HCEC 1CT (cell line): Measurements from ENCODE around the gene PRKAR1B.
"Not testable (repeated sequence)": the region's sequence is repeated elsewhere in the genome, so short reads cannot be mapped to it uniquely, and the experiment has no call there.

Source experiments
- DNase-seq: peaks from one replicate; pipeline ENCODE4 v3.0.0-alpha.2; 2017

Gene PRKAR1B

DNA sequence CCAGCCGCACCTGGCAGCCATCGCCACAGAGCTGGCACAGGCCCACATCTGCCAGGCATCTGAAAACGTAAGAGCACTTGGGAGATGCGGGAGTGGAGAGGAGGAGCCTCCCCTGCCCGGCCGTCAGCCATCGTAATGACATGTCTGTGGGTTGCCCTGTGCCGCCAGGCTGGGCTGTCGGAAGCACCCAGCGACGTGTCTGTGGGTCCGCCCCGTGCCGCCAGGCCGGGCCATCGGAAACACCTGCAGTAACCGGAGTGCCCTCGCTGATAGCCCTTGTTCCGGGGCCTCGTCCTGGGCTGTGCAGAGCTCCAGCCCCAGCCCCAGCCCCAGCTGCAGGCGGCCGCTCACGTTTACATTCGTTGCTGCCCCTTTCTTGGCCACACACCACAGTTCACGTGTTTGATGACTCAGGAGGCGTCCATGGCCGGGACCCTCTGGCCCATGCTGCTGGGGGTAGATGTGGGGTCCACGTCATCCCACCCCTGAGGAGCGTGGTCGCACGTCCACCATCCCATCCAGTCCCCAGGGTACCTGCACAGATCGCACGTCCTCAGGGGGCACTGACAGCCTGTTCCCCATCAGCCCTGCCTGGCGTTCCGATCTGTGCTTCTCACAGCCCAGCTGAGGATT, 30.0 kb upstream of the PRKAR1B start:
- DNase-seq = no peak

DNA sequence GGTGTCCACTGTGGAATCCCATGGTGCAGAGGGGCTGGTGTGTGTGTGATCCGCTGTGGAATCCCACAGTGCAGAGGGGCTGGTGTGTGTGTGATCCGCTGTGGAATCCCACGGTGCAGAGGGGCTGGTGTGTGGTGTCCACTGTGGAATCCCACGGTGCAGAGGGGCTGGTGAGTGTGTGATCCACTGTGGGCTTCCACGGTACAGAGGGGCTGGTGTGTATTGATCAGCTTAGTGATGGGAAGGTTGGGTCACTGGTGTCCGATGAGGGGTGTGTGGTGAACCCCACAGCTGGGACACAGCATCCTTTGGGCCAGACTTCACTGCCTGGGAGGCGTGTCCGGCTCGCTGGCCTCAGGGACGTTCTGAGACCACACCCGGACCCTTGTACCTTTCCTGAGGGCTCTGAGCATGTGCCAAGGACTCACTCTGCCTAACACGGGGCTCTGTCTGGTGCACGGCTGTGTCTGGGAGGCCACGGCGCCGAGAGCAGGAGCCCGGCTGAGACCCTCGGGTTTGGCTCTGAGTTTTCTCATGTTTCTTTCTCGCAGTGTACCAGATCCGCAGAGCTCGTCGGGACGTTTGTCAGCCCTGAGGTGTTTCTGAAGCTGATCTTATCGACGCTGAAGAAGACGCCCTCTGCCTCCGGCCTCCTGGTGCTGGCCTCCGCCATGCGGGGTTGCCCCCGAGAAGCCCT, 29.3 kb upstream of the PRKAR1B start:
- DNase-seq = no peak

DNA sequence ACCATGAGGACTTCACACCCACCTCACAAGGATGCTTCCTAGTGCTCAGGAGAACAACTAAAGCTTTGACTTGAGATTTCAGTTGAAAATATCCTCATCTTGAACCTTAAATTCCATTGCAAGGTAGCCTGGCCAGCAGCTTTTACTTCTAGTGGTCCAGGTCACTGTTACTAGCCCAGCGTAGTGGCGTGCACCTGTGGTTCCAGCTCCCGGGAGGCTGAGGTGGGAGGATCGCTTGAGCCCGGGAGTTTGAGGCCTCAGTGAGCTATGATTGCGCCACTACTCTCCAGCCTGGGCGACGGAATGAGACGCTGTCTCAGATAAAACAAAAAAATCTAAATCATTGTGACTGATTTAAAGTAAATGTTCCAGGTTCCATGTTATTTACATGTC, 28.3 kb upstream of the PRKAR1B start:
- DNase-seq = no peak

DNA sequence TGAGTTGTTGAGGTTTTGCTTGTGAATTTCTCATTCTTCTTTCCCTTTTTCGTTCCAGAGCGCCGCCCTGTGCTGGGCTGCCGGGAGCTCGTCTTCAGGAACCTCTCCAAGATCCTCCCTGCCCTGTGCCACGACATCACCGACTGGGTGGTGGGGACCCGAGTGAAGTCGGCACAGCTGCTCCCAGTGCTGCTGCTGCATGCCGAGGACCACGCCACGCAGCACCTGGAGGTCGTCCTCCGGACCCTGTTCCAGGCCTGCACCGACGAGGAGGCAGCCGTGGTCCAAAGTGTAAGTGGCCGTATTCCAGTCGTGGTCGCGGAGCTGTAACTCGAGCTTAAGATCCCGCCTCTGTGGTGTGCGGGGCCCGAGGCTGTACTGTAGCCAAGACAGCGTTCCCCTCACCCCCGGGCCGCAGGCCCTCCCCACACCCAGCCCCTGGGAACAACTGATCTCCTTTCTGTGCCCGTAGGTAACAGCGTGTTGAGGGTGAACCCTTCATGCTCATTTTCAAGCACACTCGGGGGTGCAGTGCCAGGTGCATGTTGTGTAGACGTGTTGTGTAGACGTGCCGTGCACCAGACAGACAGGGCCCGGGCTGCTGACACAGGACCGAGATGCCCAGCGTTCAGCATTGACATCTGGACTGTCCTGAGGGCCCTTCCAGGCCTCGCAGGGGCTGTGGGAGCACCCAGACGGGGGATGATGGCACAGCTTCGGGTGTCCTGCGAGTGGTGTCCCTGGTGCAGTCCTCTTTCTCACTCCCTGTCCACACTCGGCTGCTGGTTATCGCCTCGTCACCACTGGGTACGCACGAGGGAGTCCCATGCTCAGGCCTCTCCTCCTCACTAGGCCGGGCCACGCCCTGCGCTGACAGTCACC, 27.7 kb upstream of the PRKAR1B start:
- DNase-seq = no peak

DNA sequence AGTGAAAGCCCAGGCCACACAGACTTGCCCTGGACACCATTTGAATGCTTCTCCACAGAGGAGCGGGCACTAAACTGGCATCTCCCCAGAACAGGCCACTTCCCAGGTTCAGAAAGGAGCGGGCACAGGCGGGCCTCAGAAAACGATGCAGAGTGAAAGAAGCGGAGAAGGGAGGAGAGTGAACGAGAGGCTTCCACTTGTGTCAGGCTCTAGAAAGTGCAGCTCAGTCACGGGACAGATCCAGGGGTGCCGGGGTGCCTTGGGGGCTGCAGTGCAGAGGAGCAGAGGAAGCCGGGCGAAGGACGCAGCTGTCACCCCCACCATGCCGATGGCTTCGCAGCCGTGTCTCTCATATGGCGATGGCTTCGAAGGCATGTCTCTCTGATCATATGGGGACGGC, 26.1 kb upstream of the PRKAR1B start:
- no peak for DNase-seq

DNA sequence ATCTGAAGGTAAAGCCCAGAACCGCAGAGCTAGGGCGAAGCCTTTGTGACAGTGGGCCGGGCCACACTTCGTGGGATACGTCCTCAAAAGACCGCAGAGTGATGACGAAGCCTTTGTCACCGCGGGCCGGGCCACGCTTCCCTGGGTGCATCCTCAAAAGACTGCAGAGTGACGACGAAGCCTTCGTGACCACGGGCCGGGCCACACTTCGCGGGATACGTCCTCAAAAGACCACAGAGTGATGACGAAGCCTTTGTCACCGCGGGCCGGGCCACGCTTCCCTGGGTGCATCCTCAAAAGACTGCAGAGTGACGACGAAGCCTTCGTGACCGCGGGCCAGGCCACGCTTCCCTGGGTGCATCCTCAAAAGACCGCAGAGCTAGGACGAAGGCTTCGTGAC, 25.2 kb upstream of the PRKAR1B start:
- not testable (repeated sequence) for DNase-seq

DNA sequence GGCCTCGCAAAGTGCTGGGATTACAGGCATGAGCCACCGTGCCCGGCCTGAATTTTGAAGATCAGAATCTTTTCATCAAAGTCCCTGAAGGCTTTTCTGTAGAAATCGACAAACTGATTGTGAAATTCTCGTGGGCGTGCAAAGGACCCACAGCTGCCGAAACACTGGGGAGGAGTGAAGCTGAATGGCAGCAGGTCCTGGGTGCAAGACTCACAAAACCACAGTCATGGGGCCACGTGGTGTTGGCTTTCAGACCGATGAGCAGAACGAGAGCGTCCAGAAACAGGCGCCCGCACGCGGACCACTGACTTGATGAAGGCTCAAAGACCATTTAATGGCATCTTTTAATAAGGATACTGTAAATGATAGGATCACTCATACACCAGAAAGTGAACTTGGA, 24.7 kb upstream of the PRKAR1B start:
- DNase-seq = no peak

DNA sequence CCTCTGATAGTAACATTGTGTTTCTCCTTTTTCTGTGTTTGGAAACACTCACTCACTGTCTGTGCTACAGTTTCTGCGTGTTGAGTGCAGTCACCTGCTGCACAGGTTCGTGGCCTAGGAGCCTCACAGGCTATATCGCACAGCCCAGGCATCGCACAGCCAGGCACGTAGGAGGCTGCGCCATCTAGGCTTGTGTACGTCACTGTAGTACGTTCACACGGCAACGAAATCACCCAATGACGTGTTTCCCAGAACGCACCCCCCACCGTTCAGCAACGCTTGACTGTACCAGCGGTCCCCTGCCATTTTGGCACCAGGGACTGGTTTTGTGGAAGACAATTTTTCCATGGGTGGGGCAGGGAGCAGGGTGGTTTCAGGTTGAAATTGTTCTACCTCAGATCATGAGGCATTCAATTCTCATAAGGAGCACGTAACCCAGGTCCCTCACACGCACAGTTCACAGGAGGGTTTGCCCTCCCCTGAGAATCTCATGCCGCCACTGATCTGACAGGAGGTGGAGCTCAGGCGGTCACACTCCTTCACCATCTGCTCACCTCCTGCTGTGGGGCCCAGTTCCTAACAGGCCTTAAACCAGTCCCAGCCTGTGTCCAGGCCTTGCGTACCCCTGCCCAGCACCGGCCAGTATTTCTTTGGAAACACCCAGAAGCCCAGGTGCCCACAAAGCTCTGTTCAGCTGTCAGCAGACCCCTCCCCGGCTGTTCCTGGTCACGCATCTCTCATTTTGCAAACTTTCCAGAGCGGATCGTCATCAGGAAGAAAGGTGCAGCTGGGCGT, 23.2 kb upstream of the PRKAR1B start:
- no peak for DNase-seq

DNA sequence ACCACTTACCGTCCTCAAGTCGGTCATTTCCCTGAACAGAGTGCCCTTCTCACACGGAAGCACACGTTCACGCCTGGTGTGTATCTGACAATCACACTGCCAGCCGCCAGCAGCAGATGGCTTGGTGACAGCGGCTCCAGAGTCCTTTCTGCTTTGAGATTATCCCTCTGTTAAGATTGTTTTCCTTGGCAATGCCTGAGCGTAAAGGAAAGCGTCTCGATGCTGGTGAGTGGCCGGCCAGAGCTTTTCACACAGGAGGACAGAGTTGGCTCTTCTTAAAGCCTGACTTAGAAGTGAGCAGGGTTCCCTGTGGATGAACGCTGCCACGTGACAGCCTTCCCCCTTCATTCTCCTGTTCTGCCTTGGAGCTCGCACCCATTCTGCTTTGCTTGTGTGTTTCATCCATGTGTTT, 22.1 kb upstream of the PRKAR1B start:
- DNase-seq = no peak

DNA sequence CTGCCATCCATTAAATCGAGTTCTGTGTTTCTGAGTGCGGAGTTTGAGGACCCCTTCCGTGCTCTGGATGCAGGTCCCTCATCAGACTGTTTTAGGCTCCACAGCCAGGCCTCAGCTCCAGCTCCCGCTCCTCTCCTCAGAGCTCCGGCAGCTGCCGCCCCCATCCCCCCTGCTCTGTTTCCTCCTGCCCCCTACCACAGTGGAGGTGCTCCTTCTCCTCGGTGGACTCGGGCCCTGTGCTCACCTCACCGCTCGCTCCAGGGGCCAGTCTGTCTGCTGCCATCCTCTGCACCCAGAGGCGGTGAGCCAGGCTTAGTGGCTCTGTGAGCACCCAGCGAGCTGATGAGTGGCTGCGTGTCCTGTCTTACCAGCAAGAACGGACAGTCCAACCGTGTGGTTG, 21.4 kb upstream of the PRKAR1B start:
- DNase-seq = no peak

DNA sequence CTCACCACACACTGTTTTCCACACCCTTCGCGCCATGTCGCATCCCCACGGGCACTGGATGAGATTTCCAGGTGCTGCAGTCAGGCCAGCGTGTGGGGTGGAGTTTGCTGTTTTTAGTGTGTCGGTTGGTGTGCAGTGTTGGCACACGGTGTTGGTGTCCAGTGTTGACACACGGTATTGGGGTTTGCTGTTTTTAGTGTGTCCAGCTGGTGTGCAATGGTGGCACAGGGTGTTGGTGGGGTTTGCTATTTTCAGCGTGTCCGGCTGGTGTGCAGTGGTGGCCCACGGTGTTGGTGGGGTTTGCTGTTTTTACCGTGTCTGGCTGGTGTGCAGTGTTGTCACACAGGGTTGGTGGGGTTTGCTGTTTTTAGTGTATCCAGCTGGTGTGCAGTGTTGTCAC, 20.1 kb upstream of the PRKAR1B start:
- no peak for DNase-seq

DNA sequence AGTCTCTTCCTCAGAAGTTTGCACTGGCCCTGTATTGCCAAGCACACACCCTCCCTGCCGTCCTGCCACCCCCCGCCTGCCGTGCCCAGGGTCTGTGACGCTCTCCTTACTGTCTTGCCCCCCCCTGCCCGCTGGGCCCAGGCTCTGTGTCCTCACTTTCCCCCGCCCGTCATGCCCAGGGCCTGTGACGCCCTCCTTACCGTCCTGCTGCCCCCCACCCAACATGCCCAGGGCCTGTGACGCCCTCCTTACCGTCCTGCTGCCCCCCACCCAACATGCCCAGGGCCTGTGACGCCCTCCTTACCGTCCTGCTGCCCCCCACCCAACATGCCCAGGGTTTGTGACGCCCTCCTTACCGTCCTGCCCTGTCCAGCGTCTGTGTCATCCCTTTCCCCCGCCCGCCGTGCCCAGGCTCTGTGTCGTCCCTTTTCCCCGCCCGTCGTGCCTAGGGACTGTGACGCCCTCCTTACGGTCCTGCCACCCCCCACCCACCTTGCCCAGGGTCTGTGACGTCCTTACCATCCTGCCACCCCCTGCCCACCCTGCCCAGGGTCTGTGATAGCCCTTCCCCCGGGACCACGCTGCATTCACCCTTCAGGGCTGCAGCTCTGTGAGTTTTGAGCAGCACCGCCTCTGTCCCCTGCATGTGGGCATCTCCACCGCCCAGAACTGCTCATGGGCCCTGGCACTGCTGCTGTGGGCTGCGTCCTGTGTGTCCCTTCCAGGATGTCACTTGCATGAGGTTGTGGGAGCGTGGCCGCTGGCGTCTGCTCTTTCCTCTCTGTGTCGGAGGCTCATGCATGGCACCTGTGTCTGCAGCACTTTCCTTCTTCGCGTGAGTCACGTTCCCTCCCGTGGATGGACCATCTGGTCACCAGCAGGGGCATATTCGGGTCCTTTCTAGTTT, 19.3 kb upstream of the PRKAR1B start:
- DNase-seq = no peak

DNA sequence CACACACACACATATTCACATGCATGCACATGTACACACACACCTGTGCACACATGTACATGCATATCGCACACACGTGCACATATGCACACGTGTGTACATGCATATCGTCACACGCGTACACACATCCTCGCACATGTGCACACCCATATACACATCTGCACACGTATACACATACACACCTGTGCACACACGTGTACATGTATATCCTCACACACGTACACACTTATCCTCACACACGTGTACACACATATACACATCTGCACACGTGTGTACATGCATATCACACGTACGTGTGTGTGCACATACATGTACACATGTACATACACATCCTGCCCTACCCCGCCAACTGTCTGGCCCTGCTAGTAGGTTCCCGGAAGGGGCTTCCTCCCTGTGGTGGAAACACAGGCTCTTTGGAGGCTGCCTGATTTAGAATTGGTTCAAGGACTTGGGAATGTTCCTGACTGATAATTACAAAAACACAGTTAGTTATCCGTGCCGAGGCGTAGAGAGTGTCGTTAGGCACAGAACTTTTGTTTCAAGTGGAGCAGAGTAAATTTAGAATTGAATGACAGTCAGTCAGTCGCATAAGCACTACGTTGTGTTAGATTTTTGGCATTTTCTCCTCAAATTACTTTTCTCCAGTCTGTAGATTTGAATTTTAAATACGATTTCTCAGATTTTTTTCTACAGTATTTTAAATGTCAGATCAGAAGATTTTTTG, 18.5 kb upstream of the PRKAR1B start:
- DNase-seq = no peak

DNA sequence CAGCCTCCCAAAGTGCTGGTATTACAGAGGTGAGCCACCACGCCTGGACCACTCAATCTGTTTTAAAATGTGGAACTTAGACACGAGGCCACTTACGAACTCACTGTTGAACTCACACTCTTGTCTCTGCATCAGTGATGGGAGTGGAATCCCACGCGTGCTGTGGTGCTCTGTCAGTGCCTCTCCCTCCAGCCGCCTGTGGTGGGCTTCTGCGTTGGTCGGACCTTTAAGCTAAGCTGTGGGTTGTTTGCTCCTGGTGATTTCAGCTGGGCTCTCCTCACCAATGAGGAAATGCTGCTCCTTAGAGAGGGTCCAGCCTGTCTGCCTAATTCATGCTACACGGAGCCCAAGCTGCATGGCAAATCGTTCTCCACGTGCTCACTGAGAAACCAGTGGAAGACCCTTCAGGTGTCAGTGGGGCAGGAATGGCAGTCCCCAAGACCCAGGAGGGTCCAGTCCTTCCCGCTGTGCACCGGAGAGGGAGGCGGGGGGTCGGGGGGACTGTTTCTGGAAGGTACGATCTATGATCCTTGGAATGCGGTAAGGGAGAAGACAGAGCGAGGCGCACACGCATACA, 17.9 kb upstream of the PRKAR1B start:
- DNase-seq = no peak

DNA sequence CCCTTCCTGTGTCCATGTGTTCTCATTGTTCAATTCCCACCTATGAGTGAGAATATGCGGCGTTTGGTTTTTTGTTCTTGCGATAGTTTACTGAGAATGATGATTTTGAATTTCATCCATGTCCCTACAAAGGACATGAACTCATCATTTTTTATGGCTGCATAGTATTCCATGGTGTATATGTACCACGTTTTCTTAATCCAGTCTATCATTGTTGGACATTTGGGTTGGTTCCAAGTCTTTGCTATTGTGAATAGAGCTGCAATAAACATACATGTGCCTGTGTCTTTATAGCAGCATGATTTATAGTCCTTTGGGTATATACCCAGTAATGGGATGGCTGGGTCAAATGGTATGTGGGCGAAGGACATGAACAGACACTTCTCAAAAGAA, 17.0 kb upstream of the PRKAR1B start:
- DNase-seq = not testable (repeated sequence)

DNA sequence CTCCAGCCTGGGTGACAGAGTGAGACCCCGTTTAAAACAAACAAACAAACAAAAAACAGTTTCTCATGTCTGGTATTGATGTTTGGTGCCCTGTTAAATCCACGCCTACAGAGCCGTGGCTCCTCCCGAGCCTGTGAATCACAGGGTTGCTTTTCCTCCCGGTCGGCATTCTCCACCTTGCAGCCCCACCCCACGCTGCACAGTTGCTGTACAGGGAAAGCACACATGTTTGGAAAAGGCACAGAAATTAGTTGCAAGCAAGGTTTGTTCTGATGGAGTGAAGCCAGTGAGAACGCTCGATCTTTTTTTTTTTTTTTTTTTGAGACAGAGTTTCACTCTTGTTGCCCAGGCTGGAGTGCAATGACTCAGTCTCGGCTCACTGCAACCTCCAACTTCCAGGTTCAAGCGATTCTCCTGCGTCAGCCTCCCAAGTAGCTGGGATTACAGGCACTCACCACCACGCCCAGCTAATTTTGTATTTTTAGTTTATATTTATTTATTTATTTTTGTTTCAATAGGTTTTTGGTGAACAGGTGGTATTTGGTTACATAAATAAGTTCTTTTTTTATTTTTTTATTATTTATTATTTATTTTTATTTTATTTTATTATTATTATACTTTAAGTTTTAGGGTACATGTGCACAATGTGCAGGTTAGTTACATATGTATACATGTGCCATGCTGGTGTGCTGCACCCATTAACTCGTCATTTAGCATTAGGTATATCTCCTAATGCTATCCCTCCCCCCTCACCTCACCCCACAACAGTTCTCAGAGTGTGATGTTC, 16.5 kb upstream of the PRKAR1B start:
- DNase-seq = not testable (repeated sequence)

DNA sequence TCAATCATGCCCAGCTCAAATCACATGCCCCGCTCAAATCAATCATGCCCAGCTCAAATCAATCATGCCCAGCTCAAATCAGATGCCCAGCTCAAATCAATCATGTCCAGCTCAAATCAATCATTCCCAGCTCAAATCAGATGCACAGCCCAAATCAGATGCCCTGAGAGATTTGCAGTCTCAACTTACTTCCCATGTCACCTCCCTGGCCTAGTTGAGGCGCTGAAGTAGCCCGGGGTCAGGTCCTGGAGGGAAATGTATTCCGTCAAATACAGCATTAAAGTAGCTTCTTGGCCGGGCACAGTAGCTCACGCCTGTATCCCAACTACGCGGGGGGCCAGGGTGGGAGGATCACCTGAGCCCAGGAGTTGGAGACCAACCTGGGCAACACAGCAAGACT, 15.7 kb upstream of the PRKAR1B start:
- DNase-seq = no peak

DNA sequence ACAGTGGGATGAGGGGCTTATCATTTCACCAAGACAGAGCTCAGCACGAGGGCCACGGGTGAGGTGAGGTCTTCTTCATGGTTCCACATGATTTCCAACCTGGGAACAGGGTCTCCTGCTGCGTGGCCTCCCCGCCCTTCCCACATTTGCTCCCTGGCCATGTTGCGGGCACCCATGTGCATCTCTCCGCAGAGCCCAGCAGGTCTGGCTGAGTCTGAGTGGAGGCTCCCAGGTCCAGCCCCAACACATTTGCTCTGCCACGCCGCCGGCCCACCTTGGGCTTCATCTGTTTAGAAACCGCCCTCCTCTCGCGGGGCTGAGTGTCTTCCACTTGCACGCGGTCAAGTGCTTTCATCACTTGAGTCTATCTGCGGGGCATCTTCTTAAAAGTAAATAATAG, 14.8 kb upstream of the PRKAR1B start:
- DNase-seq = no peak

DNA sequence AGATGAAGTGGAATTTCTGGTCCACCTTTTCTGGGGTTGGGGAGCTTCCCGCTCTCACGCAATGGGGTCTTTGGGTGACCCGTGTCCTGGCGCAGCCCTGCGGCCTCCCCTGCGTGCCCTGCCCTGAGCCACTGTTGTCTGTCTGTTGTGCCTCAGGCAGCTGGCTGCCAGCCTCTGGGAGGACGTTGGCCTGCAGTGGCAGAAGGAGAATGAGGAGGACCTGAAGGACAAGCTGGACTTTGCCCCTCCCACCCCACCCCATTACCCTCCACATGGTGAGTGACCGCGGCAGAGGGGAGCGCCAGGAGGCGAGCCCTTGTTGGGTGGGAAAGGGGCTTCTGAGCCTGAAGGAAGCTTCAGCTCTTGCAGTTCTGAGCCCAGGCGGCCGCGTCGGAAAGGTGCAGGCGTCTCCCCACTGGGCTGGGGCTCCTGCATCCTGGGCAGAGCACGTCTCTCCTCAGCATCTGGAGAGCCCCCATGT, 14.2 kb upstream of the PRKAR1B start:
- no peak for DNase-seq
